Measurements from ENCODE around the gene ZNF730.

ZNF730 gene

GRCh38 chr19:23190341-23190740 is 73.5 kb downstream of the ZNF730 start:
- no peak for TF ChIP-seq GATA3 (IDR thresholded peaks at IDR 0.05; ENCODE audit: low read depth, low read length)
- TF ChIP-seq GATA2 (IDR thresholded peaks at IDR 0.05; ENCODE audit: low read depth, low read length): no peak

Data from SH-SY5Y (cell line).